MG63 (cell line): ENCODE data around the gene CXCL1. TPM values are rescaled to one million over a fixed set of nuclear protein-coding genes. Genes with fewer than 3 reads are reported as not detected.
A peak's percentile ranks its signal among the peaks of the same experiment; 100 is the strongest.

Experiments
- DNase-seq: peaks from one replicate; pipeline ENCODE4 v3.0.0-alpha.2; 2020
- H3K27me3 ChIP-seq: fragments of 250-450 bp; sonication (Bioruptor Pico); 2 replicates; pipeline ENCODE4 v1.5.1; 2020; ENCODE audit warnings: mild to moderate bottlenecking, moderate library complexity
- H3K36me3 ChIP-seq: fragments of 250-450 bp; sonication (Bioruptor Pico); 2 replicates; pipeline ENCODE4 v1.5.1; 2020; ENCODE audit warnings: mild to moderate bottlenecking, moderate library complexity
- H3K4me3 ChIP-seq: fragments of 250-450 bp; sonication (Bioruptor Pico); 2 replicates; pipeline ENCODE4 v1.5.1; 2020; ENCODE audit warnings: mild to moderate bottlenecking, moderate library complexity
- H3K9me3 ChIP-seq: fragments of 250-450 bp; sonication (Bioruptor Pico); 2 replicates; pipeline ENCODE4 v1.5.1; 2020; ENCODE audit warnings: mild to moderate bottlenecking, moderate library complexity
- total RNA-seq: library from RNA; depleted of rRNA; stranded (reverse); fragments of >200 nt; shearing (Covaris generic); gene quantifications from 2 replicates; pipeline ENCODE4 v1.2.3, GENCODE V29; 2014; ENCODE audit warnings: low replicate concordance; rRNA removed

CXCL1 gene
- 0.20 and 2.5 TPM in 2 replicates for total RNA-seq

- H3K9me3 ChIP-seq, result no peaks in the 10 kb centered on the region
- DNase-seq, result peak; percentile 43
- H3K4me3 ChIP-seq, result peak within 1 kb of the TSS; percentile 41
- H3K36me3 ChIP-seq, result no peaks in the 10 kb centered on the region
- no peaks in the 10 kb centered on the region for H3K27me3 ChIP-seq
These were observed at the start of gene CXCL1 for GRCh38 chr4:73869130-73870055. TSS of gene CXCL1 (plus strand) at chr4:73869393. CDS start at chr4:73869471, 78 bp downstream.

DNA sequence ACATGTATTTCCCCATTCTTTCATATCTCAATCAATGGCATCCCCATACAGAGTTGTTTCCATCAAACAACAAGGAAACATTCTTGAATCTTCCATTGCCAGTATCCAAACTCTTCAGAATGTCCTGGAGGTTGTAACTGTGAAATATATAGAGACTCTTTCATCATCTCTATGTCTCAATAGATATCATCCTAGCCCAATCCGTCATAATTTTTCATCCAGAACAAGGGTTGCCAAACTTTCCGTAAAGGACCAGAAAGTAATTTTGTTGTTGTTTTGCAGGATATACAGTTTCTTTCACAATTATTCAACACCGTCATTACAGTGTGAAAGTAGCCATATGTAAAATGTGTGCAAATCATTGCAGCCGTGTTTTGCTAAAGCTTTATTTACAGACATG lies 47.9 kb upstream of the CXCL1 start:
- H3K36me3 ChIP-seq, result no peaks in the 10 kb centered on the region
- no peaks in the 10 kb centered on the region for H3K27me3 ChIP-seq
- no peak for DNase-seq
- no peaks in the 10 kb centered on the region; the same call in 1 of the 2 replicates for H3K9me3 ChIP-seq
- no peak overlapping the region for H3K4me3 ChIP-seq

DNA sequence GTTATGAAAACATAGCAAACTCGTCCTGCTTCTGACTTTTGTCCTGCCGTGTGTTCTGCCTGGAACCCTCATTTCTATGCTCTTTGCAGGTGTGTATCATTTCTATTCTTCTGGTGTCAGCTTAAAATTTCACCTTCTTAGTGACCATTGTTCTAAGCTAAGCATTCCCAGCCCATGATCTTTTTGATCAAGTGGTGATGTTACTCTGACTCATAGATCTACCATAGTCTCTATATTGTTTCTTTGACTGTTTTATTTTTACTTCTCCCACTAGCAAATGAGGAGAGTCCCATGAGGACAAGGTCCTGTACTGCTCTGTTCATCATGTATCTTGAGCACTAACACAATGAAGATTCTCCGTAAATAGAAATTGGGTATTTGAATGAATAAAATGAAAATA lies 46.8 kb upstream of the CXCL1 start:
- Histone ChIP-seq H3K9me3 (peaks cover 2% of the 10 kb centered on the region; the same call in 1 of the 2 replicates), H3K36me3 (no peaks in the 10 kb centered on the region), H3K4me3 (no peak overlapping the region), H3K27me3 (no peaks in the 10 kb centered on the region)
- no peak for DNase-seq

DNA sequence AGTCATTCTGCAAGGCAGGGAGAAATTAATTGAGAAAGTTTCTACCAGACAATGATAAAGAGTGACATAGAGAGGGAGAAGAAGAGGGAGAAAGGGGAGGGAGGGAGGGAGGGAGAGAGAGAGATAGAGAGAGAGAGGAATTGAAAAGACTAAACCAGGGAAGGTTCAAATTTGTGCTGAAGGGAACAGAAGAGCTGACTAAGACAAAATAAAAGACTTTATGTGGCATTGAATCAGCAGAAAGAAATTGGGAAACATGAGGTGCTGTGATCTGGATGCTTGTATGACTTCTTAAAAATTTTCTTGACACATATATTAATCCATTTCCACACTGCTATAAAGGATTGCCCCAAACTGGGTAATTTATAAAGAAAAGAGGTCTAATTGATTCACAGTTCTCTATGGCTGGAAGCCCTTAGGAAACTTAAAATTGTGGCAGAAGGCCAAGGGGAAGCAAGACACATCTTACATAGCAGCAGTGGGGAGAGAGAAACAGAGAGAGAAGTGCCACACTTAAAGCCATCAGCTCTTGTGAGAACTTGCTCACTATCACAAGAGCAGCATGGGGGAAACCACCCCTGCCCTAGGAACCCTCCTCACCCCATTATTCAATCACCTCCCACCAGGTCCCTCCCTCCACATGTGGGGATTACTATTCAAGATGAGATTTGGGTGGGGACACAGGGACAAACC lies 46.2 kb upstream of the CXCL1 start:
- H3K4me3 ChIP-seq, result no peak overlapping the region
- H3K27me3 ChIP-seq, result no peaks in the 10 kb centered on the region
- peaks cover 2% of the 10 kb centered on the region; the same call in 1 of the 2 replicates for H3K9me3 ChIP-seq
- no peaks in the 10 kb centered on the region for H3K36me3 ChIP-seq
- DNase-seq, result no peak

DNA sequence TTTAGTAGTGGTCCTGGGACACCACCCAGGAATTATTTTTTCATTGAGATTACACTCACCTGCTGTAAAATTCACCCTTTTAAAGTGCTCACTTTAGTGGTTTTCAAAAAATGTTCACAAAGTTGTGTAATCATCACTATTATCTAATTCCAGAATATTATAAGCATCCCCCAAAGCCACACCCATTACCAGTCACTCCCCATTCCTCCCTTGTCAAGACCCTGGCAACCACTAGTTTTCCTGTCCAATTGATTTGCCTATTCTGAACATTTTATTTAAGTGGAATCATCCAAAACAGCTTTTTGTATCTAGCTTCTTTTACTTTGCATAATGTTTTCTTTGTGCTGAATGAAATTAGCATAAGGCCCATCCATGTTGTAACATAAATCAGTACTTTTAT lies 45.4 kb upstream of the CXCL1 start:
- H3K4me3 ChIP-seq, result no peak overlapping the region
- H3K36me3 ChIP-seq, result no peaks in the 10 kb centered on the region
- no peaks in the 10 kb centered on the region for H3K27me3 ChIP-seq
- no peak for DNase-seq
- H3K9me3 ChIP-seq, result peaks cover 2% of the 10 kb centered on the region; the same call in 1 of the 2 replicates

GRCh38 chr4:73828956-73829355 lies 40.2 kb upstream of the CXCL1 start:
- no peaks in the 10 kb centered on the region for H3K27me3 ChIP-seq
- DNase-seq, result no peak
- H3K4me3 ChIP-seq, result no peak overlapping the region

GRCh38 chr4:73831569-73831968 lies 37.6 kb upstream of the CXCL1 start:
- no peaks in the 10 kb centered on the region for H3K36me3 ChIP-seq
- DNase-seq, result no peak
- H3K9me3 ChIP-seq, result 0 out of 2 replicates have a peak, but pooled peaks cover 2% of the 10 kb centered on the region
- no peak overlapping the region for H3K4me3 ChIP-seq
- no peaks in the 10 kb centered on the region for H3K27me3 ChIP-seq

More at GRCh38 chr4:73828956-73829355, 40.2 kb upstream of the CXCL1 start:
- H3K9me3 ChIP-seq, result 0 out of 2 replicates have a peak, but pooled peaks cover 2% of the 10 kb centered on the region
- H3K36me3 ChIP-seq, result no peaks in the 10 kb centered on the region

DNA sequence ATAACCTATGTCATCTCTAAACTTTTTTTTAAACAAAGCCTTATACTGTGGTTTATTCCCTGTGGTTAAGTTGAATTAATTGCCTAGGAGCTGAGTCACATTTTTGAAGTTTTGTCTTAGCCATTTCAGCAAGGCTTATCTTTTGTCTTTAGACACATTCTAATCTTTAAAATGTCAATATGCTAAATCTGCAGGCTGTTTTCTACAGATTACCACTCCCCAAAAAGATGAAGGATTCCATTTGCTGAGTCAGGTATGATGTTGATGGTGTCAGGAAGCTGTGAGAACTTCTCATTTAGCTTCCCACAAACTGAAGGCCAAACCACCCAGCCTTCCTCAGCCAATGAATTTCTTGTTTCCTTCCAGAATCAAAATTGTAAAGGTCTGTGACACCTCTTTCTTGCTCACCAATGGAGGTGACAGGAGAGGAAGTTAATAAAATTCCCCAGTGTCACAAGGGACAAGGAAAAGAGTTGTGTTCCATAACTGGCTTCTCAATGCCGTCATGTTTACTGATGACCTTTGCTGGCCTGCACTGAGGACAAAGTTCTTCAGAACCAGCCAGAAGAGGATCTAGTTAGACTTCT lies 36.4 kb upstream of the CXCL1 start:
- Histone ChIP-seq H3K36me3 (no peaks in the 10 kb centered on the region), H3K9me3 (no peaks in the 10 kb centered on the region), H3K4me3 (no peak overlapping the region), H3K27me3 (no peaks in the 10 kb centered on the region)
- no peak for DNase-seq

GRCh38 chr4:73836373-73837279 lies 32.6 kb upstream of the CXCL1 start, which contains the start of gene CXCL6:
TSS of gene CXCL6 (plus strand) at chr4:73836678. CDS start at chr4:73836751, 73 bp downstream.
- peak within 1 kb of the TSS; percentile 31 for H3K4me3 ChIP-seq
- peak; percentile 41 for DNase-seq

GRCh38 chr4:73839071-73839470 lies 30.1 kb upstream of the CXCL1 start:
- no peaks in the 10 kb centered on the region for H3K9me3 ChIP-seq
- no peak for DNase-seq
- H3K27me3 ChIP-seq, result no peaks in the 10 kb centered on the region
- H3K36me3 ChIP-seq, result no peaks in the 10 kb centered on the region
- no peak overlapping the region for H3K4me3 ChIP-seq

More at GRCh38 chr4:73836373-73837279, 32.6 kb upstream of the CXCL1 start, which contains the start of gene CXCL6:
- Histone ChIP-seq H3K36me3 (no peaks in the 10 kb centered on the region), H3K9me3 (no peaks in the 10 kb centered on the region), H3K27me3 (no peaks in the 10 kb centered on the region)

DNA sequence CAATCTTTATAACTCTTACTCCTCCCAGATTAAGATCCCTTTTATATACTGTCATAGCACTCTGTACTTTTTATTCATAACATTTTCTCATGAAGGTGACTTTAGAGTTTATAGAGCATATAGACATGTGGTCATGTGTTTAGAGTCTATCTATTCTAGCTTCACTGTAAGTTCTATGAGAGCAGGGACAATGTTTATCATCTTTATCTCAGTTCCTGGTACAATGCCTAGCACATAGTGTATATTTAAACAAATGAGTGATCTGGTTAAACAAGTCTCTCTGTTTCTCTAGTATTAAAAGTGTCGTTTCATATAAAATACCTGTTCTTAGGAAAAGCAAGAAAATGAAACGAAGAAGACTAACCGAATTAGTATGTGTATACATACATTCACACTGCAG lies 29.5 kb upstream of the CXCL1 start:
- H3K36me3 ChIP-seq, result no peaks in the 10 kb centered on the region
- no peak overlapping the region for H3K4me3 ChIP-seq
- no peaks in the 10 kb centered on the region for H3K27me3 ChIP-seq
- H3K9me3 ChIP-seq, result no peaks in the 10 kb centered on the region
- DNase-seq, result no peak

DNA sequence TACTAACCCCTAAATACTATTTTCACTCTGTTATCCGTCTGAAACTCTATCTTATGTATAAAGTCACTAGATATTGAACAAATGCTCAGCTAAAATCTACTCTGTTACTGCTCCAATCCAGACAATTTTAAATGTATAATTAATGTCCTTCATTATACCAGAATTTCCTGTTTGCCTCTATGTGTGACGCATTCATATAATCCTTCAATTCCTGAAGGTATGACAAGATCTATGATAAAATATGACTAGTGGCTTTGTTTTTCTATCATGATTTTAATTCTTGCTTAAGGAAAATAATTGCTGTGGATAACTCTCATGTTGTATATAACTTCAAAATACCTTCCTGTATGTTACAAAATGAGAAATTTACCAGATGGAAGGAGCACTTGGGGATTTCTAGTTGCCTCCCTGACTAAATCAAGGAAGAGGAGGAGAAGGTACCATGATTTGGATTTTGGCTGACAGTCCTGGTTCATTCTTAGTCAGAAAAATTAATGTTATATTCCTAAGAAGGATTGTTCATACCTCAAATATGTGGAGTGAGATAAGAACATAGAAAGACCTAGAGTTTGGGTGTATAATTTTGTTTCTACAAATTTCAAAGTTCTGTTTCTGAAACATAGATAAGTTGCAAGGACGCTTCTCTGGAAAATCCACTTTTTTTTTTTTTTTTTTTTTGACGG lies 27.8 kb upstream of the CXCL1 start:
- H3K4me3 ChIP-seq, result no peak overlapping the region
- H3K27me3 ChIP-seq, result no peaks in the 10 kb centered on the region
- DNase-seq, result no peak
- no peaks in the 10 kb centered on the region for H3K9me3 ChIP-seq
- no peaks in the 10 kb centered on the region for H3K36me3 ChIP-seq

GRCh38 chr4:73842696-73843095 lies 26.5 kb upstream of the CXCL1 start:
- Histone ChIP-seq H3K27me3 (no peaks in the 10 kb centered on the region), H3K36me3 (no peaks in the 10 kb centered on the region), H3K9me3 (no peaks in the 10 kb centered on the region), H3K4me3 (no peak overlapping the region)
- DNase-seq, result no peak

DNA sequence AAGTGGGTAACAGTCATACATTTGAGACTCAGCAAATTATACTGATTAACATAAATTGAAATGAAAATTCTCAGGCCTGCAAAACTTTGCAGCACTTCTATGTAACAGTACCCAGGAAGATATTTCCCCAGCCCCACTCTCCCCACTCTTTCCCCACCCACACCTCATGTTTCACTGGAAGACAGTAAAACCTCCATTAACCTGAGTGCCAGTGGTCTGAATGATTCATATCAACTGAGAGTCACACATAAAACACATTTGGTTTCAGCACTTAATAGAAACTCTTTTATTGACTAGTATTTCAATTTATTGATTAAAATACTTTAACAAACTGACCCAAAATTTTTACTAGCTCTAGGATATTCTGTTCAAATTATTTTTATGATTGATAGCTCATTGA lies 25.8 kb upstream of the CXCL1 start:
- Histone ChIP-seq H3K27me3 (no peaks in the 10 kb centered on the region), H3K9me3 (no peaks in the 10 kb centered on the region), H3K36me3 (no peaks in the 10 kb centered on the region), H3K4me3 (no peak overlapping the region)
- DNase-seq, result no peak

DNA sequence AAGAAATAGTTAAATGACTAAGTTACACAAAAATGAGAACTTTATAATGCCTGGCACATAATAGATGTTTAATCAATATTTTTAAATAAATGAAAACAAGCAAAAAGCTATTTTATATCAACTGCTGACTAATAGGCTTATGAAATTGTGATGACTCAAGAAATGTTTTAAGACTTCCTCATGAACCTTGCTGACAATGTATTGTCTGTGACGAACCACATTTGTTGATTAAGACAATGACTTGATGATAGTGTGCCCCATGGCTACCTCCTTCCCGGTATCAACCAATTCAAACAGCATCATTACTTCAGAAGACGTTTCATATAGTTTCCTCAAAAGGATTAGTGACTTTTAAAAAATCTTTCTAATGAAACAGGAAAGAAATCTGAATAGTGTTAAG lies 24.8 kb upstream of the CXCL1 start:
- Histone ChIP-seq H3K27me3 (no peaks in the 10 kb centered on the region), H3K9me3 (no peaks in the 10 kb centered on the region), H3K36me3 (no peaks in the 10 kb centered on the region), H3K4me3 (no peak overlapping the region)
- no peak for DNase-seq
